IPS-18c (cell line): ENCODE measurements around the gene RETREG3.
"Not testable (repeated sequence)": the region's sequence is repeated elsewhere in the genome, so short reads cannot be mapped to it uniquely, and the experiment has no call there.

Source experiments
- H3K4me3 ChIP-seq: 2 replicates; pipeline ENCODE4 v1.7.0; 2013; ENCODE audit warnings: low read depth, mild to moderate bottlenecking, low read length, moderate library complexity; ENCODE audit not compliant: insufficient read depth
- H3K9me3 ChIP-seq: one replicate; pipeline ENCODE4 v1.6.1; 2013; ENCODE audit warnings: mild to moderate bottlenecking, low read length, moderate library complexity; ENCODE audit not compliant: control insufficient read depth, insufficient read depth

The RETREG3 gene

GRCh38 chr17:42621987-42622386 lies 12.8 kb upstream of the RETREG3 start:
- H3K4me3 ChIP-seq, H3K9me3 ChIP-seq: not testable (repeated sequence)

DNA sequence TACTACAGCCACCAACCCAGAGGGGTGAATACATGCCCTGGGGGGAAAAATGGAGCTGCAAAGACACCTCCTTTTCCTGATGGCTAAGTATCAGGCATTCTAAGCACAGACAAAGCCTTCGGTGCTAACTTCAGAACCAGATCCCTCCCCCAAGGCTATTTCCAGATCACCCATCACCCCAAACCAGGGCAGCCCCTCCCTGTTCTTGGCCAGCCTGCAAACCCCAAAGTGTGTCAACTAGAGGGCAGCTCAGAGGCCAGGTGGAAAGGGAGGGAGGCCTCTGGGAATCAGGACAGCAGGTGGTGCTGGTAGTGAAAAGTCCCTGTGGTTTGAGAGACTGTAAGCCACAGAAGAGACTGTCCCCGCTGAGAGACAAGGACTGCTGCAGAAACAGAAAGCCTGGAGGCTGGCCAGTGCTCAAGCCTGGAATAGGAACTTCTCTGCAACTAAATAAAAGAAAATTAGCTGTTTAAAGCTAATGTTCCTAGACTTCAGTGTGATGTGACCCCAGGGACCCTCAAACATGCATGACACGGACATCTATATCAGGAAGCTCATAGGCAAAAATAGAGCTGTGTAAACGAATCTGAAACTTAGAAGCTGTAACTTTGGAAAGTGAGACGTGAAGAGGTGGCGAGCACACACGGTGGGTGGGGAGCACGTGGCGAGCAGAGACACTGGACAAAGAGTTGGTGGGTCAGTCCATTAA lies 9.4 kb upstream of the RETREG3 start:
- Histone ChIP-seq H3K4me3 (no peak overlapping the region), H3K9me3 (no peaks in the 10 kb centered on the region)

- no peaks in the 10 kb centered on the region for H3K9me3 ChIP-seq
- H3K4me3 ChIP-seq: no peak overlapping the region
These were observed 8.8 kb upstream of the RETREG3 start for GRCh38 chr17:42617956-42618431.

GRCh38 chr17:42613699-42614295 lies 4.6 kb upstream of the RETREG3 start:
- Histone ChIP-seq H3K4me3 (no peak overlapping the region), H3K9me3 (no peaks in the 10 kb centered on the region)

DNA sequence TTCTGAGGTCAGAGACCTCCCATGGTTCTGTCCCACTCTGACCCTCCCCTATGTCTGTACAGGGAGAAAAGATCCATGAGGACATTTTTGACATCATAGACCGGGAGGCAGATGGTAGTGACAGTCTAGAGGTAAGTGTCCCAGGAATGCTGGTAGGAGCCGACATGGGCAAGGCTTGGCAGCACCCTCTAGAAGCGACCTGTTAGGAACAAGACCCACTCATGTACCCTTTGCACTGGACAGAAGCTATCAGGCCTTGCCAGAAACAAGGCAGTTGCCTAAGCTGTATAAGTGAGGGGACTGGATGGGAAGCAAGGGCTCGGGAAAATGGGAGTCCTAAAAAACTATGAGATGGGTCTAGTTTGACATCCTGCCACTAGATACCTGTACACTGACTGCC lies 2.8 kb upstream of the RETREG3 start:
- H3K9me3 ChIP-seq: no peaks in the 10 kb centered on the region

DNA sequence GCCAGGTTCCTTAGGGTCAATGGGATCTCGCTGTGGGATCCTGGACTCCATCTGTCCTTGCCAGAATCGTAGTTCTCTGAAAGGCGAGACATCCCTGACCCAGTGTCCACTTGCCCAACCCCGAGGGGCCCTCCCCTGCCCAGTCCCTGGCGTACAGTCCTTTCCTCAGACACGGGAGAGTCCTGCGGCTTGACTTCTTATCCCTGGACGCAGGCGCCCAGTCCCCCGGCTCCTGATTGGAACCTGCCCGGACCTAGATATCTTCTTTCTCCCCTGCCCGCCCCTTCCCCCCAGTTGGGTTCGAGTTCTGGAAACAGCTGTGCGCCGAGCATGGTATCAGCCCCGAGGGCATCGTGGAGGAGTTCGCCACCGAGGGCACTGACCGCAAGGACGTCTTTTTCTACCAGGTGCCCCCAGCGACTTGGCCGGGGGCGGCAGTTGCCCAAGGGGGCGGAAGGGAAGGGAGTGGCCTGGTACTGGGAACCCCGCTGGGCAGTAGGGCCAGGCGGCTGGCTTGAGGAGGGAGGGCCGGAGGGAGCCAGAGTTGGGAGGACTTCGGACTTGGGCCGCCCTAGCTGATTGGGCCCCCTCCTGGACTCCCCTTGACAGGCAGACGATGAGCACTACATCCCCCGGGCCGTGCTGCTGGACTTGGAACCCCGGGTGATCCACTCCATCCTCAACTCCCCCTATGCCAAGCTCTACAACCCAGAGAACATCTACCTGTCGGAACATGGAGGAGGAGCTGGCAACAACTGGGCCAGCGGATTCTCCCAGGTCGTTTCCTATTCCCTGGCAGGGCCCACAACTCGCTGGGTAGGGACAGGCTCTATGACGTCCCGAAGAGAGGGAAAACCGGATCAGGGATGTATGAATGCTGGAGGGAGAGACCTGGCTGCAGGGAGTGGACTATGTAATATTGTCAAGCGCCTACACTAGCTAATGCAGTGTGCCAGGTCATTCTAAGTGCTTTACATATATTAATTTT lies 934 bp upstream of the RETREG3 start:
- H3K4me3 ChIP-seq: peak overlapping the region; percentile 94
- not testable (repeated sequence) for H3K9me3 ChIP-seq

More for the DNA sequence above, 2.8 kb upstream of the RETREG3 start:
- no peak overlapping the region for H3K4me3 ChIP-seq

DNA sequence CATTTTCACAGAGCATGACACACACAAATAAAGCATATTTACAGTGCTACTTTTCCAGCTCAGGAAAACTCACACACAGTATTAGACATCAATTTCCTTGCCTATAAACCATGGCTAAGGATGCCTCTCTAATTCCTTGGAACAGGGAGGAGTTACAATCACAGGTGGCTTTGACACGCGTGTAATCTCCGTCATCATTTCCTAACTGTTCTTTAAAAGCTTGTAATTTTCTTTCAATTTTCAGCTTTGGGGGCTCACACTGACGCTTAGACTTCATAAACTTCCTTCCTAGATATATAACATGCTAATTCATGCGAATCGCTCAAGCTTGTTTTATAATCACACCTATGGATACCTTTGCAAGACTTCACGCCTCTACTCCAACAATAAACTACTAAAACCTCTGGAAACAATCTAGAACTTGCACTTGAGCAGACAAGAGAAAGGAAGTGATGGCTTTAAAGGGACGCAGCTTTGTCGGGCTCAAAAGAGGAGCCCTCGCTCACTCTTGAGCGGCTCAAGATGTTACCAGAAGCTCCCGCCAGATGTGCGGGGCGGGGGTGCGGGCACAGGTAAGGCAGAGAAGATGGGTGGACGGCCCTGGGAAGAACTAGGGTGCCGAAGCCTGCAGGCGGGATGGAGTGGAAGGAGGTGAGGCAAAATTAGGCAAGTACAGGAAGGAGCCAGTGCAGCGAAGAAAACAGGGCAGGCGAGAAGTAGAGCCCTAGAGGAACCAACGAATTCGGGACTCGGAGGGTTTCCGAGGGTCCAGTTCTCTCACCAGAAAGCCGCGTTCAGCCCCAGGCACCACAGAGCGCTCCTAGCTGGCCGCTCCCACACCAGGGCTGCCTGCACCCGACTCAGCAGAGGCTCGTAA lies 631 bp downstream of the RETREG3 start:
- H3K4me3 ChIP-seq: peak overlapping the region; percentile 98

DNA sequence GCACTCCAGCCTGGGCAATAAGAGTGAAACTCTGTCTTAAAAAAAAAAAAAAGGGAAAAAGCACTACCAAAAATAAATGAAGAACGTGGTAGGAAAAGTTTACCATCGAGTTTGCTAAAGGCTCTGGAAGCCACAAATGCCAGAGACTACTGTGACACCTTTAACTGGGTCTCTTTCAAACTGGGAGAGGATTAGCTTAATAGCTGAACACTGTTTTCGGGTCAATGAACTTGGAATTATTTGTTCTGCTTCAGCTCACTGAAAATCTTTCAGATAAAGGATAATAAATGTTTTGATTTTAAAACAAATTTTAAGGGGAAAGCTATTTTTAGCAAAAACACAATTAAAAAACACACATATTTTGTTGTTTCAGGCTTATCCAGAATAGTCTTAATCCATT lies 1.4 kb downstream of the RETREG3 start:
- H3K9me3 ChIP-seq: no peaks in the 10 kb centered on the region
- H3K4me3 ChIP-seq: peak overlapping the region; percentile 98; the same call in 1 of the 2 replicates

More for the DNA sequence above, 631 bp downstream of the RETREG3 start:
- no peaks in the 10 kb centered on the region for H3K9me3 ChIP-seq

- H3K9me3 ChIP-seq: no peaks in the 10 kb centered on the region
- no peak overlapping the region for H3K4me3 ChIP-seq
These were observed 5.9 kb downstream of the RETREG3 start for GRCh38 chr17:42603318-42603717.

DNA sequence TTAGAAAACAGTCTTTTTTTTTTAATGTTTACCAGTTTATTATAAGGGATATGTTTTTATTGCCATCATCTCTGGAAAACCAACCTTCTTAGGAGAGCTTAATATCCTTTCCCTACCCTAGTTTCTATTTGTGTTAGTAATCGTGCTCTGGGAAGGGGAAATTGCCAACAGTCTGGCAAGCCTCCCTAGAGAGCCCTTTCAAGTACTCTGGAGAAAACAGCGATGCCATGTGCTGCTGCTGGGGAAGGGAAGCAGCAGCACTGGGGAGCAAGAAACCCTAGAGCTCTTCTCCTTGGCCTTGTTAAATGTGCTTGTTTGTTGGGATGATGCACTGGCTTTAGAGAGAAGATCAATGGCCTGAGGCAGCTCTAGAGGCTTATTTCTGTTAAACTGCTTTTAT lies 10.3 kb downstream of the RETREG3 start:
- no peak overlapping the region for H3K4me3 ChIP-seq
- no peaks in the 10 kb centered on the region for H3K9me3 ChIP-seq

GRCh38 chr17:42596386-42596785 lies 12.8 kb downstream of the RETREG3 start:
- no peaks in the 10 kb centered on the region for H3K9me3 ChIP-seq
- H3K4me3 ChIP-seq: no peak overlapping the region

DNA sequence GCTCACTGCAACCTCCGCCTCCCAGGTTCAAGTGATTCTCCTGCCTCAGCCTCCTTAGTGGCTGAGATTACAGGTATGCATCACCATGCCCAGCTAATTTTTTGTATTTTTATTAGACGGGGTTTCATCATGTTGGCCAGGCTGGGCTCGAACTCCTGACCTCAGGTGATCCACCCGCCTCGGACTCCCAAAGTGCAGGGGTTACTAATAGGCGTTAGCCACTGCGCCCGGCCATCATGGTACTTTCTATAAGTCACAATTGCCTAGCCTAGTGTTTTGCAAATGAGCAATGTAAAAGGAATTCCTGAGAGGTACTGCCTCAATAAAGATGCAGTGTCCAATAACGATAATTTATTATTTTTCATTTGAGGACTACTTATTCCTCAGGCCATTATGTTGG lies 17.8 kb downstream of the RETREG3 start:
- no peaks in the 10 kb centered on the region for H3K9me3 ChIP-seq
- H3K4me3 ChIP-seq: no peak overlapping the region

- H3K9me3 ChIP-seq: no peaks in the 10 kb centered on the region
- H3K4me3 ChIP-seq: no peak overlapping the region
These were observed 18.3 kb downstream of the RETREG3 start for GRCh38 chr17:42590886-42591285.

DNA sequence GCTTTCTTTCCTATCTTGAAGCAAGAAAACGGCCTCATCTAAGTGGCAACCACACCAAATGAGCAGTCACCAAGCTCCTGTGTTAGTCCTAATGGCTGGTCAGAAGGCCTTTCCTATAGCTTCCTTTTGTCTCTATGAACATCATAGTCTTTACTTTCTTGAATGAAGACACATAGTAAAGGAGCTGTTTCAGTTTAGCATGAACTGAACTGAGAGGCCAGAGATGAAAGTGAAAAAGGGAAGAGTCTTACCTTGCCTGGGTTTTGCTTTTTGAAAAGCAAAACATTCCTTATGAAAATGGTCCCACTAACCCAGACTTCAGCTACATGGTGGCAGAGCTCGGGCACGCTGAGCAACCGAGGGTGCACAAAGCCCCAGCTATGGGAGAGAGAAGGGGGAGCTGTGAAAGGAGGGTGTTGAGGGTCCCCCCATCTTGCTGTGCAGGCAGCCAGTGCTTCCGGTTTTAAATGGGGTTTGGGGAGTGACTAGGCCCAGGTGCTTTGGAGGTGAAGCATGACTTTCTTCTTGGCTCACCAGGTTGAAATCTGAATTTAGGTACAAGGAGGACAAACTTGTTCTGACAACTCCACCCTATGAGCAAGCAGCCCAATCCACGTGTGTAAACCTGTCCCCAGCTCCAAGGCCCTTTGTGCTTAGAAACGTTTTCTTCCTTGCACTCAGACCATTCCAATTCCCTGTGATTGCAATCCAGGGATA lies 22.5 kb downstream of the RETREG3 start:
- no peaks in the 10 kb centered on the region for H3K9me3 ChIP-seq
- no peak overlapping the region for H3K4me3 ChIP-seq

GRCh38 chr17:42585353-42585752 lies 23.8 kb downstream of the RETREG3 start:
- Histone ChIP-seq H3K9me3 (no peaks in the 10 kb centered on the region), H3K4me3 (no peak overlapping the region)

GRCh38 chr17:42584880-42585279 lies 24.3 kb downstream of the RETREG3 start:
- Histone ChIP-seq H3K9me3 (no peaks in the 10 kb centered on the region), H3K4me3 (no peak overlapping the region)
